ENCODE measurements around the gene SLC5A6. TPM values are rescaled to one million over a fixed set of nuclear protein-coding genes. Genes with fewer than 3 reads are reported as not detected.

The SLC5A6 gene
- total RNA-seq, 1 experiment from 2014 or later = 122 TPM

DNA sequence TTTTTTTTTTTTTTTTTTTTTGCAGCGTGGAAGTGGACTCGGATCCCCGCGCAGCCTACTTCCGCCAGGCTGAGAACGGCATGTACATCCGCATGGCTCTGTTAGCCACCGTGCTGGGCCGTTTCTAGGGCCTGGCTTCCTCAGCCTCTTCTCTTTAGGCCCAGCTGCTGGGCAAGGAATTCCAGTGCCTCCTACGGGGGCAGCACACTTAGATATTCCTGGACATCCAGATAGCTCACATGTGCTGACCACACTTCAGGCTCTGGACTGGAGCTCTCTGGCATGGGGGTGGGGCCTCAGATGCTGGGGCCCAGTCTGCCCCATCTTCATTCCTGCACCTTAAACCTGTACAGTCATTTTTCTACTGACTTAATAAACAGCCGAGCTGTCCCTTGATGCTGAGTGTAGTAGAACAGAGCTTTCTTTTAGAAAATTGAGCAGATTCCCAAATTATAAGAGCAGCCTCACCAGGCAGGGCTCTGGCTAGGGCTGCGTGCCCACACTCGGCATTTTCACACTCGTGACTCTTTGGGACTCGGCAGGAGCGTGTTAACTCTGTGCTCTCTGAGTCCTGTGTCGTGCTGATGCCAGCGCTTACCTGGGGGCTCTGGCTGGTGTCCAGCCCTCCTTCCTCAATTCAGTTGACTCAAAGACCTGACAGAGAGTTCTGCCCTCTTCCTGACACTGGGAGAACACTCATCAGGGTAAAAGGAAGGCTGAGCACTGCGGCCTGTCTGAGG, 31.5 kb upstream of the SLC5A6 start:
- Histone ChIP-seq H2BK12ac (ENCODE audit: insufficient read length, low read depth, low read length) (no peak overlapping the region), H3K27ac (ENCODE audit: insufficient read length, low read depth, low read length) (no peak overlapping the region), H3K9ac (ENCODE audit: extremely low read depth, insufficient read length, low read length) (no peak overlapping the region), H3K79me1 (ENCODE audit: insufficient read depth, low read depth, low read length, poor library complexity, severe bottlenecking) (no peaks in the 10 kb centered on the region), H2BK20ac (ENCODE audit: low read depth, low read length, poor library complexity, severe bottlenecking) (no peak overlapping the region), H2BK5ac (ENCODE audit: insufficient read length, low read length) (no peak overlapping the region), H2BK15ac (ENCODE audit: low read depth, low read length) (no peak overlapping the region), H4K20me1 (ENCODE audit: control insufficient read depth, insufficient read depth, insufficient read length) (no peaks in the 10 kb centered on the region), H2AFZ (ENCODE audit: low read length) (no peak overlapping the region), H4K8ac (replicated peaks; ENCODE audit: insufficient read length, low read depth, low read length) (no peak overlapping the region), H3K4me1 (ENCODE audit: insufficient read depth, low read length) (no peaks in the 10 kb centered on the region), H3K18ac (ENCODE audit: insufficient read length, low read depth, low read length) (no peak overlapping the region), H3K4me2 (ENCODE audit: insufficient read depth, insufficient read length, low read length) (no peak overlapping the region), H2BK120ac (ENCODE audit: low read depth, low read length, poor library complexity, severe bottlenecking) (no peak overlapping the region), H3K23me2 (ENCODE audit: insufficient read length, low read depth, low read length, poor library complexity, severe bottlenecking) (no peaks in the 10 kb centered on the region), H3K23ac (ENCODE audit: insufficient read length, low read depth, low read length) (no peak overlapping the region), H3K27me3 (ENCODE audit: insufficient read depth, low read length) (no peaks in the 10 kb centered on the region), H3K14ac (ENCODE audit: insufficient read depth, low read length) (no peak overlapping the region), H3K79me2 (ENCODE audit: insufficient read depth, low read length) (no peaks in the 10 kb centered on the region), H3T11ph (ENCODE audit: low read length) (no peak overlapping the region), H4K5ac (ENCODE audit: insufficient read length, low read depth, low read length) (no peak overlapping the region), H3K9me3 (ENCODE audit: control insufficient read depth, low read depth, low read length) (no peaks in the 10 kb centered on the region), H3K4ac (ENCODE audit: low read depth, low read length) (no peak overlapping the region), H2AK5ac (ENCODE audit: insufficient read length, low read length) (no peak overlapping the region), H4K91ac (ENCODE audit: insufficient read length, low read depth, low read length) (no peak overlapping the region), H3K56ac (ENCODE audit: insufficient read length, low read depth, low read length) (no peak overlapping the region)
- Mint-ChIP-seq H3K4me1 (no peaks in the 10 kb centered on the region), H3K36me3 (ENCODE audit: insufficient read depth in 1 of 3, low read depth in 3 of 3) (peaks cover 33 to 66% (median 58%) of the 10 kb centered on the region in 3 experiments), H3K9me3 (no peaks in the 10 kb centered on the region), H3K27me3 (ENCODE audit: low read depth) (peaks cover 6% of the 10 kb centered on the region), H3K27ac (no peak overlapping the region), H3K4me3 (no peak overlapping the region)
- TF ChIP-seq, protein P1, sequence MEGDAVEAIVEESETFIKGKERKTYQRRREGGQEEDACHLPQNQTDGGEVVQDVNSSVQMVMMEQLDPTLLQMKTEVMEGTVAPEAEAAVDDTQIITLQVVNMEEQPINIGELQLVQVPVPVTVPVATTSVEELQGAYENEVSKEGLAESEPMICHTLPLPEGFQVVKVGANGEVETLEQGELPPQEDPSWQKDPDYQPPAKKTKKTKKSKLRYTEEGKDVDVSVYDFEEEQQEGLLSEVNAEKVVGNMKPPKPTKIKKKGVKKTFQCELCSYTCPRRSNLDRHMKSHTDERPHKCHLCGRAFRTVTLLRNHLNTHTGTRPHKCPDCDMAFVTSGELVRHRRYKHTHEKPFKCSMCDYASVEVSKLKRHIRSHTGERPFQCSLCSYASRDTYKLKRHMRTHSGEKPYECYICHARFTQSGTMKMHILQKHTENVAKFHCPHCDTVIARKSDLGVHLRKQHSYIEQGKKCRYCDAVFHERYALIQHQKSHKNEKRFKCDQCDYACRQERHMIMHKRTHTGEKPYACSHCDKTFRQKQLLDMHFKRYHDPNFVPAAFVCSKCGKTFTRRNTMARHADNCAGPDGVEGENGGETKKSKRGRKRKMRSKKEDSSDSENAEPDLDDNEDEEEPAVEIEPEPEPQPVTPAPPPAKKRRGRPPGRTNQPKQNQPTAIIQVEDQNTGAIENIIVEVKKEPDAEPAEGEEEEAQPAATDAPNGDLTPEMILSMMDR (conservative IDR thresholded peaks at IDR 0.05) = no peak
- no CpG with 5 or more reads among the region's 19 CpGs for WGBS (ENCODE audit: extremely low coverage, insufficient read length, low lambda C conversion rate)
- DNase-seq = no peak
